Stimulated activated CD4-positive, alpha-beta T cell treated with anti-CD3 and anti-CD28 coated beads, Interleukin-2, amount 100 ng/mL, for 4 hours (primary cell): ENCODE measurements around the gene STRN3.
"Not testable (repeated sequence)": the region's sequence is repeated elsewhere in the genome, so short reads cannot be mapped to it uniquely, and the experiment has no call there.

Source experiments
- DNase-seq: peaks from one replicate; pipeline ENCODE4 v3.0.0-alpha.2; 2020; ENCODE audit warnings: low read depth

The STRN3 gene

DNA sequence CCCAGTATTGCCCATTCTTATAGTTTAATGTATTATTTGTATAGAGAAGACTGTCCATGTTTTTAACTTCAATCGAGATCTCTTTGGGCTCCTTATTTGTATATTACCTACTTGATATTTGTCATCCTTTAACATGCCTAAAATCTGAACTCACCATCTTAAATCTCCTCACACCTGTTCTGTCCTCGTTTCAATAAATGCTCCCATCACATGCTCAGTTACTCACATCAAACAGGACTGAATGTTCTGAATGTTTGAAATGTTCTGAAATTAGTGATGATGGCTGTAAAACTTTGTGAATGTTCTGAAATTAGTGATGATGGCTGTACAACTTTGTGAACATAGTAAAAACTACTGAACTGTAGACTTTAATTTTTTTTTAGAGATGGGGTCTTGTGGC is 117.4 kb downstream of the STRN3 start:
- DNase-seq: no peak

DNA sequence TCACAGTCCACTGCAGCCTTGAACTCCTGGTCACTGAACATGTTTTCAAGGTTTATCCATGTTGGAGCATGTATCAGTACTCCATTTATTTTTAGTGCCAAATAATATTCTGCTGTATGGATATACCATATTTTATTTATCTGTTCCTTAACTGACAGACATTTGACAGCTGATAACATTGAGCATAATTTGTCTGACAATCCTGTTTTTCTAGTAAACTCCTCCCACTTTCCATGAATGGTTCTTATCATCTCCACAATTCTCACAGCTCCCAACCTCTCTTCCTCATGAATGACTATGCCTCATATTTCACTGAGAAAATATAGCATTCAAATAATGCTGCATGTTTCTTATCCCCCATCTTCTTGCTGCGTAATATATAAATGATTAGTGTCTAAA is 118.5 kb downstream of the STRN3 start:
- no peak for DNase-seq

DNA sequence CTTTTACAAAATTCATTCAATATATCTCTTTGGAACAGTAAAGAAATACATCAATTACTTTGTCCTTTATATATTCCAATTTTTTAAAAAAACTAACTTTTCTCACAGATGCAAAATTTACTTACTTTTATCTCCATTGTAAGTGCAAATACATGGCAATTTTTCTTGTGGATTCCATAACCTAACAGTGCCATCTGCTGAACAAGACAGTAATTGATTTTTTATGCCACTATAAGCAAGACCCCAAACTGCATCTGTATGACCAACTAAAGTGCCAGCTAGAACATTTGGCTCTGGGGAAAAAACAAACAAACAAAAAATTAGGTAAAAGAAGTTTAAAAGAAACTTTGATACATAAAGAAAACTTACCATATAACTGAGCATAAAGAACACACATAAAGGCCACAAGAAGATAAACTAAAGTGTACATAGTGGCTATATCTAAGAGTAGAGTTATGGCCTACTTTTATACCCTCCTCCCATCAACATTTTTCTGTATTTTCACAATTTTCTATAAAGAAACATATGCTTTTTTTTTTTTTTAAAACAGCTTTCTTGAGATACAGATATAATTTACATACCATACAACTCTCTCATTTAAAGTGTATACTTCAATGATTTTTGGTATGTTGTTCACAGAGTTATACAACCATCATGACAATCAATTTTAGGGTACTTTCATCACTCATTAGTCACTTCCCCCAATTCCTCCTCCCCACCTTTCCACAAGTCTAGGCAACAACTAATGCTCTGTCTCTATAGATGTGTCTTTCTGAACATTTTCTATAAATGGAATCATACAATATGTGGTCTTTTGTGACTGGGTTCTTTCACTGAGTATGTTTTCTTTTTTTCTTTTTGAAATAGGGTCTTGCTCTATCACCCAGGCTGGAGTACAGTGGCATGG is 119.2 kb downstream of the STRN3 start:
- DNase-seq: no peak

DNA sequence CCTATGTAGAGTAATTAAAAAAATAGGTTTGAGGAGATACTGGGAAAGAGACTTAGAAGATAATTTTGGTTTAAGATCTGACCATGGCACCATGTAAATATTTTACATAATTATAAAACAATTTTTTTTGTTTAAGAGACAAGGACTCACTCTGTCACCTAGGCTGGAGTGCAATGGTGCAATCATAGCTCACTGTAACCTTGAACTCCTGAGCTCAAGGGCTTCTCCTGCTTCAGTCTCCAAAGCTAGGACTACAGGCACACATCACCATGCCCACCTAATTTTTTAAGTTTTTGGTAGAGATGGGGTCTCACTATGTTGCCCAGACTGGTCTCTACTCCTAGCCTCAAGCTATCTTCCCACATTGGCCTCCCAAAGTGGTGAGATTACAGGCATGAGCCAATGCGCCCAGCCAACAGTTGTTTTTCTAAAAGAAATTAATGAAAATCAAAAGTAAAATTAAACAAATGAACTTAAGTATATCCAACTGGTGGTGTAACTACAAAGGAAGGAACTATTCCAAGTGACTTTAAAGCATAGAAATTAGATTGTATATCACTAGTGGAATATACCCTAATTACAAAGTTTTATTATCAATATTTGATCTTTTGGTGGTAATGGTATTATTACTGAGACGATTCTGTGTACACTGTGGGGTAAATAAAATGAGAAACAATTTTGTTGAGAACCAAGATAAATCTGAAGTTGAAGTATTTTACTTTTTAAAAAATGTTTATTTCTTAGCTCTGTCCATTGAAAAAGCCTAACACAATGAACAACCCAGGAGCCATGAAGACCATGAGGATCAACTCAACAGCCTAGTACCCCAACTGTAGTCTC is 122.7 kb downstream of the STRN3 start:
- no peak for DNase-seq

DNA sequence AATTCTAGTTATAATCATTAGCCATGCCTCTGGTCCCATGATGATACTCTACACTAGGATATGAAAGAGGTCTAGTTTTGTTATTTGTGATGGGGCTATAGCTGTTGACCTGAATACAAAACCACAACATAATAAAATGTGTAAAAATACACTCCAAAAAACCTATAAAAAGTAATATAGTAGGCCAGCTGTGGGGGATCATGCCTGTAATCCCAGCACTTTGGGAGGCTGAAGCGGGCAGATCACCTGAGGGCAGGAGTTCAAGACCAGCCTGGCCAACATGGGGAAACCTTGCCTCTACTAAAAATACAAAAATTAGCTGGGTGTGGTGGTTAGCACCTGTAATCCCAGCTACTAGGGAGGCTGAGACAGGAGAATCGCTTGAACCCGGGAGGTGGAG is 129.1 kb downstream of the STRN3 start:
- not testable (repeated sequence) for DNase-seq

DNA sequence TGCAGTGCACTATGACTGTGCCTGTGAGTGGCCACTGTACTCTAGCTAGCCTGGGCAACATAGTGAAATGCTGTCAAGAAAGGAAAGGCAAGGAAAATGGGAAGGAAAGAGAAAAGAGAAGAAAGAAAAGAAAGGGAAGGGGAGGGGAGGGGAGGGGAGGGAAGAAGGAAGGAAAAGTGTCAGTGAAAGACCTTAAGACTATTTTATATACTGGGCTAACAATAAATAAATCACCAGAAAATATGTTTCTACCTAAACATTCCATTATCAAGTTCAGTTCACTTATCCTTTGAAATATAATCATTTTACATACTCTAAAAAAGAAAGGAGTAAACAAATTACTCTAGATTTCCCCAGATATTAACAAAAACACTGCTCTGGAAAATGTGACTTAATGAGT is 129.7 kb downstream of the STRN3 start:
- DNase-seq: no peak

DNA sequence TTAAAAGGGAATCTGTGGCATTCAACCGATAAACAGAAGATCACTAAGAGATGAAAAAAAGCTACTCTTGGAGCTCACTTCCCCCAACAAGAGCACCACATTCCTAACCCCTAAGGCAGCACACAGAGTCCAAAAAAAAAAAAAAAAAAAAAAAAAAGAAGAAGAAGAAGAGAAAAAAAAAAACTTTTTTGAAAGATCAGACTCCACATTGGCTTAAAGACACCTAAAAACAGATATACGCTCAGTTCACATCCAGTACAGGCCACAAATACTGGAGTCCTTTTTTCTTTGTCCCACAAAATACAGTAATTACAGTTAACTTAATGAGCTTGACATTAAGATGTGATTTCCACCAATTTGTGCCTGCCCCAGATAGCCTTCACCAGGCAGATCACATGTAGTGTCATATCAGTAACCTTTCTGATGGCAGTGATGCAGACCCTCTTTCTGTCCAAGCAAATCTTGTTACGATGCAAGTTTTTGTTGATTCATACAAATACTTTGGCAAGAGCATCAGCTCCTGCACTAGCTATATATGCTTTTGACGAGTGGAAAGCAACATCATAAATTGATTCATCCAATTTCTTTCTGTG is 131.2 kb downstream of the STRN3 start:
- DNase-seq: no peak

DNA sequence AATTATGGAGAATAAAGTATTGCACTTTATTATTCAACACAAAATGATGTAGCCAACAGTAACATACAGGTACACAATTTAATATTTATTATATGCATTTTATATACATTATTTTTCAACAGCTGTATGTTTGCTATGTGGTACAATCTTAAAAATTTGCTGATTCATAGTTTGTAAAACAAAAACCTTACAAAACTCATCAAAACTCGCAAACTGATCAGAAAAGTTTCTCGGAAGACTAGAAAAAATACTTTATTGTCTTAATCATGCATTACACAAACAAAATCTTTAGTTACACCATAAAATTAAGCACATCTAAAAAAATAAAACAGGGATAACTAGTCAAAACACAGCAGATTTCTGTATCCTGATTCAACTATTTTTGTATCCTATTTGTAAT is 132.4 kb downstream of the STRN3 start:
- no peak for DNase-seq

DNA sequence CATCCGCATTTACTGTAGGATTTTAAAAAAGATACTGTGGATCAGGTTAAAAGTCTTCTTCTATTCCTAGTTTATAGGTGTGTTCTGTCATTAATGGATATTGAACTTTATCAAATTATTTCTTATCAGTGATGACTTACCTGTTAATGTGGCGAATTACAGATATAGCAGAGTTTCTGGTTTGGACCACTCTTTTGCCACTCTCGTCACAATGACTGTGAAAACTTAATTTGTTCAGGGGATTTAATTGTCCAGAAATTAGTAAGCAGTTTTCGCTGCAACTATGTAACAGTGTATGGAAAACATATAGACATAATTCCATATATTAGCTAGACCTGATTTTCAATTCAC is 137.0 kb downstream of the STRN3 start:
- no peak for DNase-seq

DNA sequence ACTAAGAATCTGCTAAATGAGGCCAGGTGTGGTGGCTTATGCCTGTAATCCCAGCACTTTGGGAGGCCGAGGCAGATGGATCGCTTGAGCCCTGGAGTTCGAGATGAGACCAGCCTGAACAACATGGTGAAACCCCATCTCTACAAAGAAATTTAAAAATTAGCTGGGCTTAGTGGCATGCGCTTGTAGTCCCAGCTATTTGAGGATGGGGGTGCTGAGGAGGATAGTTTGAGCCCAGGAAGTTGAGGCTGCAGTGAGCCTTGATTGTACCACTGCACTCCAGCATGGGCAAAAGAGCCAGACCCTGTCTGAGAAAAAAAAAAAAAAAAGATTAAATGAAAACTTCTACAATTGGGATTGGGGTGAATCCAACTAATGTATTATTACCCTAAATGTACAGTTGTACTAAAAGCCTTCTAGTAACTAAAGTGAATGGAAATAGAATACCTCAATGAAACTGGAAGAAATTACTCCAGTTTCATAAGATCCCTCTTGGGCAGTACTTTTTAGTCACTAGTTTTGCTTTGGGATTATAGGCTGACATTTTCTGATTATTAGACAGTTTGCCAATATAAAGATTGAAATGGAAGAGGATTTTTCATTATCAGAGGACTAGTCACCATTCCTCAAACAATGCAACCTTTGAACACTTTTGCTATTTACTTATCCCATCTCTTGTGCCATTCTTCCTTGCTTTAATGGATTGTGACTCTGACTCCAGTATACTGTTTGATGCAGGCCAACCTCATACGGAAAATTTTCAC is 137.5 kb downstream of the STRN3 start:
- no peak for DNase-seq

DNA sequence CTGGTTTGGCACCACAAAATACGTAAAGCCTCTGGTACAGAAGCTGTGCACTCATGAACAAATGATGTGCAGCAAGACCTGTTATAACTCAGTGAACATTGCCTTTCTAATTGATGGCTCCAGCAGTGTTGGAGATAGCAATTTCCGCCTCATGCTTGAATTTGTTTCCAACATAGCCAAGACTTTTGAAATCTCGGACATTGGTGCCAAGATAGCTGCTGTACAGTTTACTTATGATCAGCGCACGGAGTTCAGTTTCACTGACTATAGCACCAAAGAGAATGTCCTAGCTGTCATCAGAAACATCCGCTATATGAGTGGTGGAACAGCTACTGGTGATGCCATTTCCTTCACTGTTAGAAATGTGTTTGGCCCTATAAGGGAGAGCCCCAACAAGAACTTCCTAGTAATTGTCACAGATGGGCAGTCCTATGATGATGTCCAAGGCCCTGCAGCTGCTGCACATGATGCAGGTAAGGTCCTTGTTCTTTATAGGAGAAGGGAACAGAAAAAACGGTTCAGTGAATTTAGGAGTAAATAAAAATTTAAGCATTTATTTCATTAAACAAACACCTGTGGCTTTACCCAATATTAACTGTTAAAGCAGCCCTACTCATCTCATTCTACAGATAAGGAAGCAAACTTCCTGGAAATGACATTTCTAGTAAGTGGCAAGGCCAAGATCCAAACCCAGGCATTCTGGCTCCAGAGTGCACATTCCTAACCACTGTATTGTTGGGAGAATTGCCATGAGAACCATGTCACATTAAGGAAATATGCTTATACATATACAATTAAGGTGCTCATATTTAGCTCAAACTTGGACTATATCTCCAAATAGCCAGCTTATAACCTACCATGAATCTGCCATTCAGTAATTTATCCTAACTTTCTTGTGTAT is 140.1 kb downstream of the STRN3 start:
- DNase-seq: no peak

DNA sequence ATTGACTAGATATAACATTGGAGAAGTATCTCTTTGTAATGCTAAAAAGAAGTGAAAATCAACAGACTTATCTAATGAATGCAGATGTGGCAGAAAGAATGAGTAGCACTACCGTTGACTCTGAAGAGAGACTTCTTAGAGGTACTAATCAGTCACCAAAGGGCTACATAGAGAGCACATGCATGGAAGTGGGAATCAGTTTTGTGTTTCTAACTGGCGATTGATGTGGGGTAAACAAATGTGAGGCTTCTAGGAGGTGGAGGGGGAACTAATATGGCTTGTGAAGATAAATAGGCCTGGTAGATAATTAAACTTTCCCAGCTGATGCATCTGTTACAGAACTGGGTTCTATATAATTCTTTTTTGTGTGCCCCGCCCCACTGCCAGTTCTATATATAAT is 141.3 kb downstream of the STRN3 start:
- no peak for DNase-seq

DNA sequence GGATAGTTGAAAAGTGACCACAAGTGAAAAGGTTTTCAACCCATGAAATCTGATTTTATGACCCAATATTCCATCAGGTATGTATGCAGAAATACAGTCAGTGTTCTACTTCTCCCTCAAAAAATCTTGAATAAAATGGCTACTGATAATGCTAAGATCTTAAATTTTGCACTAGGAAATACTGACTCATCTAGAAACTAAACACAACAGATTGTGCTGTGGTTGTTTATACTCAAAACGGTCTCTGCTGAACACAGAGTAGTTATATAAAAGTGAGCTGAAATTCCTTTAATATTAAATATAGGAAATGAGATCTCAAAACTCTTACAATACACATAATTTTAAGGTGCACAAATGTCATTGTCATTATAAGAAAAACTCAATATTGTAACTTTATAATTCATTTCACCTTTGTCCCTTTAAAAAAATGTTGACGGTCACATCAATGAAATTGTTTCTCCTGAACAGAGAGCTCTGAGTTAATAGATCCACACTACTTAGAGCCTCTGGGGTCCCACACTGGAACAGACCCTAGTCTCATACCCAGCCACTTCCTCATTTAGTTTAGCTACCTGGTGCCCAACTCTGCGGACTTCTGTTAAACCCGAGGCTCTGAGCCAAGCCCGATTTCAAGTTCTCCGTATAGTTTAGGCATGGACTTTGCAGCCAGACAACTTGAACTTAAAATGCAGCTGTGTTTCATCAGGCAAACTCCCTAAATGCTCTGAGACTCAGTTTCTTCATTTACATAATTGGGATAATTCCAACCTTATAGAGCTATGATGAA is 142.5 kb downstream of the STRN3 start:
- no peak for DNase-seq

DNA sequence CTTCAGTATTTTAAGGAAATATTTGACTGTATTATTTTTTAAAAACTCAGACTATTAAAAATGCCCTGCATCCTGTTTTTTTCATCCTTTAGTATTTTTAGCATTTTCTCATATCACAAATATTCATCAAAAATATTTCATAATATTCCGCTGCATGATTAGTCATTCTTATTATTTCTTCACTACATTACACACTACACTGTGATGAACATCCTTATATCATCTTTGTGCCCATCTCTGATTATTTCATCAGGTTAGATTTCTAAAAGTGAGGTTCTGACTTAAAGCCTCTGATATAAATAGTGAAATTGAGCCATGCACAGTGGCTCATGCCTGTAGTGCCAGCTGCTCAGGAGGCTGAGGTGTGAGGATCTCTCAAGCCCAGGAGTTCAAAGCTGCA is 143.7 kb downstream of the STRN3 start:
- DNase-seq: no peak

DNA sequence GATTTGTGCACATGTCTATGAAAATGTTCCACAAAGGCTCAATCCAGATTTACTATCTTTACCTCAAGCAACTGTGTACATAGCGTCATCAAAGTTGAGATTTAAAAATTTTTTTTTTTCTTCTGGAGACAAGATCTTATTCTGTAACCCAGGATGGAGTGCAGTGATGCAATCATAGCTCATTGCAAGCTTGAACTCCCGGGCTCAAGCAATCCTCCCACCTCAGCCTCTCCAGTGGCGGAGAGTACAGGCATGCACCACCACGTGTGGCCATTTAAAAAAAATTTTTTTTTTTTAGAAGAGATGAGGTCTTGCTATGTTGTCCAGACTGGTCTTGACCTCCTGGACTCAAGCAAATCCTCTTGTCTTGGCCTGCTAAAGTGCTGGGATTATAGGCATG is 149.5 kb downstream of the STRN3 start:
- DNase-seq: no peak

DNA sequence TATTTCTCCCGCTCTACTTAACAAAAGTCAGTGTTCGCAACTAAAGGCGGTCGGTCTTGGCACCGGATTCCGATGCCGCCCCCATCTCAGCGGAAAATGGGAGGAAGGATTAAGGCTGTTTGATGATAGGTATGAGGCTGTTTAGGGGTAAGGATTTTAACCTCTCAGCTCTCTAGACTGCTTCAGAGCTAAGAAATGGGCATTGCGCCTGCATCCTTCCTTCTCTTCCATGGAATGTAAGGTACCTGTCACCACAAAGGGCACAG is 150.5 kb downstream of the STRN3 start:
- DNase-seq: no peak

DNA sequence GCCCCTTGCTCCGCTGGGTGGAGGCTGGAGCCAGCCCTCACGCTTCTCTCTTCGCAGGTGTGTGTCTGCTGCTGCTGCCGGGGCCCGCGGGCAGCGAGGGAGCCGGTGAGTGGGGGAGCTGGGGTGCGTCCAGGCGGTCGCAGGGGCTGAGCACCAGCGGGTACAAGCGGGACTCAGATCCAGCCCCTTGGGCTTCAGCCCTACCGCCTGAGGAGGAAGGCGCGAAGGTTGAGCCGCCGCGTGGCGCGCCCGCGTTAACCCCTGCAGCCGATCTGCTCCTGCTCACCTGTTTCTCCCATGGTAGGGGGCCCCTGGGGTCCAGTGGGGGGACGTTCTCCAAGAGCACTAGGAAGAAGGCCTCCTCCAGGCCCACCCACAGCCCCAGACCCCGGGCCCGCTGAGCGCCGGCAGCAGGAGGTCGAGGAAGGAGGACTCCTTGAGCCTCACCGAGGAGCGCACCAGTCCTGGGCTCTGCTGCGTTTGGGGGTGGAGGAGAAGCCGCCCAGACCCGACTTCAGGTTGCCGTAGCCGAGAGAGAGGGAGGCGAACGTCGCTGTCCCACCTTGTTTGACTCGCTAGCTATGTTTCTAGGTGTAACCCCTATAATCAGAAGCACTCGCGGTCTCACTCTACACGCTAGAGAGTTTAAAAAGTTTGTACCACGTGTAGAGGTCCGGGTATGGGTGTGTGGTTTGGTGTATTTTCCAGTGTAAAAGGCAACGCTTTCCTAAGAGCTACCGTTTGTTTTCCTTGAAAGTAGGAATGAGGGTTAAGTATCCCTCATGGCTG is 151.0 kb downstream of the STRN3 start:
- no peak for DNase-seq

DNA sequence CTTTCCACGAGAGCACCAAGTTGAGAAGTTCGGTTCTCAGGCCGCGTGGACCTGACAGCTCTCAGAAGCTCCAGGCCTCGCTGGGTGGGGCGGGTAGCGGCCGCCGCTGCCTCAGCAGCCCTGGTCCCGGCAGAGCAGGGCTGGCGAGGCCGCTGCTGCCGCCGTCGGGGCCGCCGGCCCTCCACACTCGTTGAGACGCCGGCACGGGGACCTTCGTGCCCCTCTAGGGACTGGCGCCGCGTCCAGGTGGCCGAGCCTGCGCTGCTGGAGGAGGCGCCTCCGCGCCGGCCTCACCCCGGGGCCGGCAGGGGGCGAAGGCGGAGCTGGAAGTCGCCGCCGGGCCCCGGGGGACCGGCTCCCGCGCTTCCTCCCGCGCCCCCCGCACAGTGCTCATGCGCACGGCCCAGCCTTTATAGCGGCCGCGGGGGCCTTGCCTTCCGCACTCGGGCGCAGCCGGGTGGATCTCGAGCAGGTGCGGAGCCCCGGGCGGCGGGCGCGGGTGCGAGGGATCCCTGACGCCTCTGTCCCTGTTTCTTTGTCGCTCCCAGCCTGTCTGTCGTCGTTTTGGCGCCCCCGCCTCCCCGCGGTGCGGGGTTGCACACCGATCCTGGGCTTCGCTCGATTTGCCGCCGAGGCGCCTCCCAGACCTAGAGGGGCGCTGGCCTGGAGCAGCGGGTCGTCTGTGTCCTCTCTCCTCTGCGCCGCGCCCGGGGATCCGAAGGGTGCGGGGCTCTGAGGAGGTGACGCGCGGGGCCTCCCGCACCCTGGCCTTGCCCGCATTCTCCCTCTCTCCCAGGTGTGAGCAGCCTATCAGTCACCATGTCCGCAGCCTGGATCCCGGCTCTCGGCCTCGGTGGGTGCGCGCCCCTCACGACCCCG is 151.8 kb downstream of the STRN3 start, which contains the start of gene COCH:
Gene COCH (plus strand): TSS at position 440 of the 879 bp plus-strand sequence. CDS start 380 bp downstream, at position 820.
- DNase-seq: no peak
